PC-9 (cell line): Measurements from ENCODE around the gene HSPE1. TPM values are rescaled to one million over a fixed set of nuclear protein-coding genes. Genes with fewer than 3 reads are reported as not detected.

ENCODE experiments used
- BruUV-seq: library from RNA; stranded (reverse); fragments of 400-500 nt; replicated peaks from 2 replicates; lab custom pipeline; 2021; lab: Mats Ljungman, UMichigan
- CTCF ChIA-PET: fragments of 300-600 bp; sonication (Branson Sonifier 250); formaldehyde crosslinking; loops from one replicate; lab custom pipeline; 2022; ENCODE audit warnings: antibody characterized with exemption; lab: Charles Lee
- POLR2A ChIA-PET: fragments of 300-600 bp; sonication (Branson Sonifier 250); formaldehyde crosslinking; loops from one replicate; lab custom pipeline; 2022; ENCODE audit warnings: antibody characterized with exemption; ENCODE audit not compliant: unreplicated experiment; lab: Charles Lee
- DNase-seq, 2 experiments: peaks; one replicate each; pipeline versions ENCODE4 v3.0.0 to v3.0.0-alpha.2; 2015 to 2022; ENCODE audit warnings: mixed read lengths in 1 of 2
- H2AFZ ChIP-seq: fragments of 200-600 bp; sonication (generic); 2 replicates; pipeline ENCODE4 v1.8.1; 2017; ENCODE audit warnings: antibody characterized with exemption
- H3F3A ChIP-seq: fragments of 200-600 bp; sonication (generic); 2 replicates; pipeline ENCODE4 v1.8.1; 2017; ENCODE audit warnings: antibody characterized with exemption, mild to moderate bottlenecking, low read depth; ENCODE audit not compliant: insufficient read depth
- H3K27ac ChIP-seq: fragments of 200-600 bp; sonication (generic); 2 replicates; pipeline ENCODE4 v1.6.1; 2016; ENCODE audit warnings: mixed run types
- H3K27me3 ChIP-seq: fragments of 200-600 bp; sonication (generic); 2 replicates; pipeline ENCODE4 v1.6.1; 2016; ENCODE audit warnings: low read depth, mixed run types; ENCODE audit not compliant: insufficient read depth
- H3K36me3 ChIP-seq: fragments of 200-600 bp; sonication (generic); 2 replicates; pipeline ENCODE4 v1.6.1; 2016; ENCODE audit warnings: low read depth, mixed run types
- H3K4me1 ChIP-seq: fragments of 200-600 bp; sonication (generic); replicated peaks from 2 replicates; pipeline ENCODE4 v1.6.1; 2016; ENCODE audit warnings: mixed run types; ENCODE audit not compliant: insufficient read depth
- H3K4me2 ChIP-seq: fragments of 200-600 bp; sonication (generic); 2 replicates; pipeline ENCODE4 v1.6.1; 2017; ENCODE audit warnings: mixed run types
- H3K4me3 ChIP-seq: fragments of 200-600 bp; sonication (generic); 2 replicates; pipeline ENCODE4 v1.6.1; 2016; ENCODE audit warnings: mixed run types
- H3K79me2 ChIP-seq: fragments of 200-600 bp; sonication (generic); 2 replicates; pipeline ENCODE4 v1.6.1; 2017; ENCODE audit warnings: low read depth, mixed run types
- H3K9me2 ChIP-seq: fragments of 200-600 bp; sonication (generic); 2 replicates; pipeline ENCODE4 v1.8.1; 2017; ENCODE audit warnings: mild to moderate bottlenecking; ENCODE audit not compliant: insufficient read depth
- H3K9me3 ChIP-seq: fragments of 200-600 bp; sonication (generic); 2 replicates; pipeline ENCODE4 v1.8.1; 2016; ENCODE audit warnings: low read depth; ENCODE audit not compliant: insufficient read depth
- H4K20me1 ChIP-seq: fragments of 200-600 bp; sonication (generic); 2 replicates; pipeline ENCODE4 v1.8.1; 2017; ENCODE audit not compliant: insufficient read depth
- CTCF ChIP-seq: fragments of 200-600 bp; sonication (generic); conservative IDR thresholded peaks from 2 replicates; pipeline ENCODE4 v1.6.1; 2017; ENCODE audit warnings: mixed run types, antibody characterized with exemption, mild to moderate bottlenecking, moderate library complexity
- EZH2 ChIP-seq: fragments of 200-600 bp; sonication (generic); IDR thresholded peaks from 2 replicates; pipeline ENCODE4 v1.8.0; 2017; ENCODE audit warnings: antibody characterized with exemption, low read depth
- intact Hi-C: fragments of 100-400 bp; cut with micrococcal nuclease; formaldehyde crosslinking; loops from one replicate; pipeline ENCODE4 v1.10.0; 2022; ENCODE audit not compliant: unreplicated experiment
- total RNA-seq: library from RNA; stranded (reverse); gene quantifications from 2 replicates; pipeline ENCODE4 v1.2.3, GENCODE V29; 2021

The HSPE1 gene
- total RNA-seq, 1 experiment from 2014 or later, result 219 TPM

GRCh38 chr2:197515315-197515738, 15.1 kb downstream of the HSPE1 start:
- DNase-seq, result no peak
- Histone ChIP-seq H3K4me3 (peak overlapping the region; percentile 95), H3K4me1 (peaks cover 24% of the 10 kb centered on the region), H2AFZ (peak overlapping the region; percentile 88), H3K9me3 (peaks cover 2% of the 10 kb centered on the region; the same call in 1 of the 2 replicates), H3K27ac (peak overlapping the region; percentile 40), H3K79me2 (peaks cover 52% of the 10 kb centered on the region), H4K20me1 (peaks cover 27% of the 10 kb centered on the region), H3K36me3 (no peaks in the 10 kb centered on the region), H3F3A (peaks cover 7% of the 10 kb centered on the region; the same call in 1 of the 2 replicates), H3K4me2 (peak overlapping the region; percentile 83), H3K27me3 (no peaks in the 10 kb centered on the region), H3K9me2 (no peaks in the 10 kb centered on the region)
- BruUV-seq, result no TSS peak
- TF ChIP-seq CTCF (no peak), EZH2 (no peak)
- ChIA-PET CTCF (no interaction called here), POLR2A (interaction anchor here (0.7 to 1.2 kb wide), 2 partner anchors 16 to 94 kb away, joined by 4 read pairs; partner anchors contain the start of genes HSPD1 and HSPE1)
- intact Hi-C loops, result loop anchor here (1.0 to 5.0 kb wide), 3 partner anchors 15 to 192 kb away; partner anchors contain the start of genes COQ10B, HSPE1 and MARS2

DNA sequence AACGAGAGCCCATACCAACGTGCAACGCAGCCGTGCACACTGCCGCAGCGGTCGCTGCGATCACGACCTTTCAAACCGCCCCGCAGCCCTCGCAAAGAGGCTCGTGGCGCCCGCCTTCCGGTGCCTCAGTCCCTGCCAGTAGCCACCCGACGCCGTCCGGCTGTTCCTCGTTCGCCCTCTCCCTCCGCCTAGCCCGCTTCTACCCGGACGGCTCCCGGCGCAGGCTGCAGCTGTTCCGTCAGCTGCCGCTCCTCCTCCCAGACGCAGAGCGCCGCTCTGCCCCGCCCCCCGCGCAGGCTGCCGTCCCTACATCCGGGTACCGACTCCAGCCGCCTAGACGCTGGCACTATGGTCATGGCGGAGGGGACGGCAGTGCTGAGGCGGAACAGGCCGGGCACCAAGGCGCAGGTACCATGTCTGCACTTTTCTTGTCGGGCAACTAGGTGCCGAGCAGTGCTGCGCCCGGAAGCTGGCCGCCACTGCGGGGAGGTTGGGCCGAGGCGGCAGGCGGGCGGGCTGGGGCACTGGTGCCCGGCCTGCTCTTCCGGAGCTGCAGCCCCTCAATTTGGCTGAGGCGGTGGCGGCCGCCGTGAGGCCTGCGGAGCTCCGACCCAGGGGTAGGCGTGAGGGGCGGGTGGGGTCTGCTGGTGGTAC, 15.7 kb downstream of the HSPE1 start, which contains the start of gene MOB4:
TSS of gene MOB4 (plus strand) at position 328 of the 654 bp plus-strand sequence. CDS start at position 349, 21 bp downstream.
- Histone ChIP-seq H3K27me3 (no peaks in the 10 kb centered on the region), H3K9me3 (peaks cover 2% of the 10 kb centered on the region; the same call in 1 of the 2 replicates), H2AFZ (peak within 1 kb of the TSS; percentile 88), H4K20me1 (peaks cover 28% of the 10 kb centered on the region), H3K79me2 (peaks cover 57% of the 10 kb centered on the region), H3K4me3 (peak within 1 kb of the TSS; percentile 95), H3K36me3 (0 out of 2 replicates have a peak, but pooled peaks cover under 1% of the 10 kb centered on the region), H3K9me2 (no peaks in the 10 kb centered on the region), H3K27ac (peak within 1 kb of the TSS; percentile 50), H3F3A (peaks cover 7% of the 10 kb centered on the region; the same call in 1 of the 2 replicates), H3K4me1 (peaks cover 24% of the 10 kb centered on the region), H3K4me2 (peak within 1 kb of the TSS; percentile 83)
- no peak for TF ChIP-seq CTCF
- no peak for TF ChIP-seq EZH2
- intact Hi-C loops, result loop anchor here (1.0 to 5.0 kb wide), 3 partner anchors 16 to 191 kb away; partner anchors contain the start of genes COQ10B, HSPE1 and MARS2
- POLR2A ChIA-PET, result interaction anchor here (0.6 to 1.2 kb wide), 5 partner anchors 16 to 189 kb away, joined by 3 to 6 read pairs (median 4); partner anchors contain the start of genes HSPD1, HSPE1 and MARS2
- DNase-seq, result peak; percentile 80 to 95
- no TSS peak for BruUV-seq
- CTCF ChIA-PET, result no interaction called here

- Histone ChIP-seq H3K4me2 (peak overlapping the region; percentile 83), H3K36me3 (0 out of 2 replicates have a peak, but pooled peaks cover 3% of the 10 kb centered on the region), H4K20me1 (peaks cover 28% of the 10 kb centered on the region), H3F3A (peaks cover 7% of the 10 kb centered on the region; the same call in 1 of the 2 replicates), H2AFZ (peak overlapping the region; percentile 88), H3K9me2 (no peaks in the 10 kb centered on the region), H3K27me3 (no peaks in the 10 kb centered on the region), H3K27ac (peak overlapping the region; percentile 50), H3K9me3 (peaks cover 2% of the 10 kb centered on the region; the same call in 1 of the 2 replicates), H3K4me3 (peak overlapping the region; percentile 95), H3K79me2 (peaks cover 62% of the 10 kb centered on the region), H3K4me1 (peaks cover 24% of the 10 kb centered on the region)
- intact Hi-C loops, result loop anchor here (5.0 kb wide), 2 partner anchors 64 to 191 kb away; partner anchors contain the start of genes COQ10B and MARS2
- DNase-seq, result peak in 1 of 2 experiments; percentile 34
- no TSS peak for BruUV-seq
- ChIA-PET CTCF (no interaction called here), POLR2A (interaction anchor here (0.6 to 1.0 kb wide), 7 partner anchors 18 to 189 kb away, joined by 3 to 8 read pairs (median 4); partner anchors contain the start of genes MARS2 and SF3B1)
- TF ChIP-seq CTCF (no peak), EZH2 (no peak)
Observed at GRCh38 chr2:197516393-197516761, 16.2 kb downstream of the HSPE1 start.
